ENCODE data around the gene TCTN3. TPM values are rescaled to one million over a fixed set of nuclear protein-coding genes. Genes with fewer than 3 reads are reported as not detected.

Gene TCTN3
- total RNA-seq, 2 experiments from 2014 or later: 19.4 to 20.0 TPM

DNA sequence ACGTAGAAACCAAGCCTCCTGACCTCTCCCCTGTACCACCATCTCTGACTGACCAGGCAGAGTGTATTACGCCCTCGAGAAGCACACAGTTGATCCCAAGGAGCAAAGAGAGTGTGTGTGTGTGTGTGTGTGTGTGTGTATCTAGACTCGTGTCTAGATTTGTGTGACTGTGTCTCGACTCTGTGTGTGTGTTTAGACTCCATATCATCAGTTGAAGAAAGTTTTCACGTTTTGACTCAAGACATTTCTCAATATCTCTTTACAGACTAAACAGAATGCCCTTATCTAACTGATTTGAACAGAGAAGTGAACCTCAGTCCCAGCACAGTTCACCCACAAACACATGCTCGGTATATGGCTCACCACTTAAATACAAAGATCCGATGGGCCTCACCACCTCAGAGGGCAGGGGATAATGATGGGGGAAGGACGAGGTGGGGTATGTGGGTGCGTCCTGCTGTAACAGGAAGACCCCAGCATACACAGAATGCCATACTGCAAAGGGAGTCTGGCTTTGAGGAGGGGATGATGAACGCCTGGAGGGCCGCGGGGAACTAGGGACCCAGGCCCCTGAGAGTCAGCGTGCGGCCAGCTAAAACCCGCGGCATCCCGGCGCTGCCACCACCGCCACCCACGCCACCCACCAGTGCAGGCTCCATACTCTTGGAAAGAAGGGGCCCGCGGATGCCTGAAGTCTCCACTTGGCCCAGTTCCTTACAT, 38.0 kb downstream of the TCTN3 start:
- CTCF ChIA-PET: interaction anchor here (0.6 to 2.3 kb wide), 3 partner anchors 13 to 157 kb away, joined by 3 to 9 read pairs (median 4); partner anchors contain the start of gene TCTN3
- Mint-ChIP-seq H3K4me1 (peaks cover 29% of the 10 kb centered on the region), H3K9me3 (ENCODE audit: low read depth) (peaks cover 15% of the 10 kb centered on the region), H3K4me3 (peak overlapping the region; percentile 94), H3K36me3 (ENCODE audit: low read depth) (peaks cover 41% of the 10 kb centered on the region), H3K27ac (peak overlapping the region; percentile 88), H3K27me3 (no peaks in the 10 kb centered on the region)
- intact Hi-C loops (cut with DNase I, micrococcal nuclease): loop anchor here (1.0 to 5.0 kb wide), 5 partner anchors 38 to 1048 kb away; partner anchors contain the start of genes SORBS1 (in 2 of the 2) and TCTN3 (in 2 of the 2)
- peak; percentile 27 for ATAC-seq
- DNase-seq: peak; percentile 36
- POLR2A ChIA-PET: no interaction called here

- intact Hi-C loops (cut with DNase I, micrococcal nuclease): no loop called here
- CTCF ChIA-PET: interaction anchor here (2.3 kb wide), 1 partner anchor 40 kb away, joined by 9 read pairs; the partner anchor contains the start of gene TCTN3
- peaks cover 52% of the 10 kb centered on the region for H3K36me3 Mint-ChIP-seq (ENCODE audit: low read depth)
Observed at GRCh38 chr10:95653895-95654294, 39.8 kb downstream of the TCTN3 start.

GRCh38 chr10:95651346-95652060, 42.2 kb downstream of the TCTN3 start:
- CTCF ChIA-PET: interaction anchor here (1.1 kb wide), 1 partner anchor 8 kb away, joined by 4 read pairs; no protein-coding TSS in a partner anchor
- Mint-ChIP-seq H3K4me3 (no peak overlapping the region), H3K27ac (no peak overlapping the region), H3K9me3 (ENCODE audit: low read depth) (peaks cover 11% of the 10 kb centered on the region), H3K4me1 (peaks cover 21% of the 10 kb centered on the region), H3K27me3 (no peaks in the 10 kb centered on the region), H3K36me3 (ENCODE audit: low read depth) (peaks cover 66% of the 10 kb centered on the region)
- DNase-seq (peak; percentile 11), ATAC-seq (no peak)
- intact Hi-C loops (cut with DNase I, micrococcal nuclease): no loop called here
- POLR2A ChIA-PET: no interaction called here

More at GRCh38 chr10:95653895-95654294, 39.8 kb downstream of the TCTN3 start:
- H3K4me3 Mint-ChIP-seq: no peak overlapping the region
- POLR2A ChIA-PET: no interaction called here
- peaks cover 31% of the 10 kb centered on the region for H3K4me1 Mint-ChIP-seq
- ATAC-seq (no peak), DNase-seq (no peak)
- peaks cover 15% of the 10 kb centered on the region for H3K9me3 Mint-ChIP-seq (ENCODE audit: low read depth)
- no peaks in the 10 kb centered on the region for H3K27me3 Mint-ChIP-seq
- H3K27ac Mint-ChIP-seq: no peak overlapping the region

GRCh38 chr10:95650232-95650631, 43.5 kb downstream of the TCTN3 start:
- intact Hi-C loops (cut with DNase I, micrococcal nuclease): no loop called here
- CTCF ChIA-PET: interaction anchor here (0.7 kb wide), 1 partner anchor 31 kb away, joined by 4 read pairs; no protein-coding TSS in a partner anchor
- peaks cover 60% of the 10 kb centered on the region for H3K36me3 Mint-ChIP-seq (ENCODE audit: low read depth)

DNA sequence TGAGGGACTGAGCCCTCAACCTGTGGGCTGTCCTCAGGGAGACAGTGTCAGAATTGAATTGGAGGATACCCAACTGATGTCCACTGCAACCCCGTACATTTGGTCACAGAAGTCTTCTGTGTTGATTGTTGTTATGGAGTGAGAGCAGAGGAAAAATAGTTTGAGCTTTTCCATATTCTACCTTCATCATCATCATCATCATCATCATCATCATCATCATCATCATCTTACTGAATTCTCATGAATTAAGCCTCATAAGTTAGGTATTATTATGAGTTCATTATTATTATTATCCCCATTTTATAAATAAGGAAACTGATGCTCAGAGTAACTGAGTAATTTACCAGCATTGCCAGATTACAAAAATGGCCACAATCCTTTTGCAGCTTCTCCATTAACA, 45.6 kb downstream of the TCTN3 start:
- ChIA-PET CTCF (no interaction called here), POLR2A (no interaction called here)
- Mint-ChIP-seq H3K36me3 (ENCODE audit: low read depth) (peaks cover 61% of the 10 kb centered on the region), H3K9me3 (ENCODE audit: low read depth) (peaks cover 11% of the 10 kb centered on the region), H3K27me3 (no peaks in the 10 kb centered on the region), H3K27ac (no peak overlapping the region), H3K4me3 (no peak overlapping the region), H3K4me1 (peaks cover 8% of the 10 kb centered on the region)
- intact Hi-C loops (cut with DNase I, micrococcal nuclease): no loop called here
- ATAC-seq (no peak), DNase-seq (no peak)

More at GRCh38 chr10:95650232-95650631, 43.5 kb downstream of the TCTN3 start:
- ATAC-seq (no peak), DNase-seq (no peak)
- POLR2A ChIA-PET: no interaction called here
- Mint-ChIP-seq H3K9me3 (ENCODE audit: low read depth) (peaks cover 11% of the 10 kb centered on the region), H3K27ac (no peak overlapping the region), H3K27me3 (no peaks in the 10 kb centered on the region), H3K4me3 (no peak overlapping the region), H3K4me1 (peaks cover 15% of the 10 kb centered on the region)

DNA sequence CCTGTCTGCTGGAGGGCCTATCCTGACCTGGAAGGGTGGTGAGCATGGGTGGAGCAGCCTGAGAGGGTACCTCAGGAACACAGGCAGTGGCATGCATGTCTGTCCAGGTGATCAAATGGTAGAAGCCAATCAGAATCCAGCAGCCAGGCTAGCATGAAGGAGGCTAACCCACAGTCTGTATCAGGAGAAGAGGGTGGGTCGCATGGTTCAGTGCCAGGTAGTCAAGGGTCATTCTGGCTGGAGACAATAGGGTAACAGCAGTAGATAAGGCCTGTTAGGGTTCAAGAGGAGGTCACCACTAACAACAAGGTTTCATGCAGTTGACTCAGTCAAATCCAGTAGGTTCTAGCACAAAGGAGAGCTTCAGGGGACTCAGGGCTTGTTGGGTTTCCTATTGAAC, 47.6 kb downstream of the TCTN3 start:
- H3K4me3 Mint-ChIP-seq: no peak overlapping the region
- POLR2A ChIA-PET: no interaction called here
- H3K27me3 Mint-ChIP-seq: no peaks in the 10 kb centered on the region
- H3K9me3 Mint-ChIP-seq (ENCODE audit: low read depth): peaks cover 2% of the 10 kb centered on the region
- no peak overlapping the region for H3K27ac Mint-ChIP-seq
- CTCF ChIA-PET: interaction anchor here (1.9 kb wide), 1 partner anchor 10 kb away, joined by 6 read pairs; no protein-coding TSS in a partner anchor
- peaks cover 2% of the 10 kb centered on the region for H3K4me1 Mint-ChIP-seq
- ATAC-seq (no peak), DNase-seq (no peak)
- peaks cover 52% of the 10 kb centered on the region for H3K36me3 Mint-ChIP-seq (ENCODE audit: low read depth)
- intact Hi-C loops (cut with DNase I, micrococcal nuclease): no loop called here

DNA sequence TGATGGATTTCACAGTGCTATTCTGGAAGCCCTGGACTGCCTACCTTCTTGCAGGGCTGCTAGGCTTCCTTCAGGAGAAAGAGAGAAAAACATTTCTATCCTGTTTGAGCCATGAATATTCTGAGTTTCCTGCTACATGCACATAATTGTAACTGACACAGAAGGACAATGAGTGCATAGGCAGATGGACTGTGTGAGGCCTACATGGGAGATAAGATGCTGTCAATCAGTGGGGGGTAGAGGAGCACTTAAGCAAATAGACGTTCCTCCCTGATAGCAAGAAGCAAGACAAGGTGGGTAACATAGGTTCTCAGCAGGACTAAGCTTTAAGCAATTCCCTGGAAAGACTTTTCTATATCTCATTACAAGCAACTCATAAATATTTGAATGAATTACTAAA, 48.8 kb downstream of the TCTN3 start:
- intact Hi-C loops (cut with DNase I, micrococcal nuclease): no loop called here
- ATAC-seq: no peak
- Mint-ChIP-seq H3K9me3 (ENCODE audit: low read depth) (no peaks in the 10 kb centered on the region), H3K4me1 (no peaks in the 10 kb centered on the region), H3K27ac (no peak overlapping the region), H3K27me3 (no peaks in the 10 kb centered on the region), H3K36me3 (ENCODE audit: low read depth) (peaks cover 45% of the 10 kb centered on the region), H3K4me3 (no peak overlapping the region)
- DNase-seq: no peak
- ChIA-PET CTCF (interaction anchor here (1.5 to 1.9 kb wide), 2 partner anchors 9 to 49 kb away, joined by 3 to 6 read pairs; partner anchors contain the start of gene TCTN3), POLR2A (no interaction called here)

GRCh38 chr10:95640891-95641315, 52.8 kb downstream of the TCTN3 start:
- ChIA-PET POLR2A (no interaction called here), CTCF (interaction anchor here (0.6 to 0.9 kb wide), 2 partner anchors 53 to 69 kb away, joined by 4 to 5 read pairs; partner anchors contain the start of gene TCTN3)
- Mint-ChIP-seq H3K4me3 (no peak overlapping the region), H3K4me1 (no peaks in the 10 kb centered on the region), H3K27ac (no peak overlapping the region), H3K36me3 (ENCODE audit: low read depth) (peaks cover 37% of the 10 kb centered on the region), H3K27me3 (no peaks in the 10 kb centered on the region), H3K9me3 (ENCODE audit: low read depth) (no peaks in the 10 kb centered on the region)
- intact Hi-C loops (cut with DNase I, micrococcal nuclease): no loop called here
- ATAC-seq (no peak), DNase-seq (no peak)

DNA sequence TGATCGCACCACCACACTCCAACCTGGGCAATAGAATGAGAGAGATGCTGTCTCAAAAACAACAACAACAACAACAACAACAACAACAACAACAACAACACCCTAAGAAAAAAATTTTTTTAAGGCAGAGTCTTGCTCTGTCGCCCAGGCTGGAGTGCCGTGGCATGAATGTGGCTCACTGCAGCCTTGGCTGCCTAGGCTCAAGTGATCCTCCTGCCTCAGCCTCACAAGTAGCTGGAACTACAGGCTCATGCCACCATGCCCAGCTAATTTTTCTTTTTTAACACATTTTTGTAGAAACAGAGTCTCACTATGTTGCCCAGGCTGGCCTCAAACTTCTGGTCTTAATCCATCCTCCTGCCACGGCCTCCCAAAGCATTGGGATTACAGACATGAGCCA, 55.8 kb downstream of the TCTN3 start:
- Mint-ChIP-seq H3K4me3 (no peak overlapping the region), H3K4me1 (no peaks in the 10 kb centered on the region), H3K27ac (no peak overlapping the region), H3K9me3 (ENCODE audit: low read depth) (no peaks in the 10 kb centered on the region), H3K36me3 (ENCODE audit: low read depth) (peaks cover 51% of the 10 kb centered on the region), H3K27me3 (no peaks in the 10 kb centered on the region)
- ChIA-PET POLR2A (no interaction called here), CTCF (no interaction called here)
- ATAC-seq: no peak
- DNase-seq: no peak
- intact Hi-C loops (cut with DNase I, micrococcal nuclease): loop anchor here in 1 of 2 experiments (10.0 kb wide), 2 partner anchors 1043 to 1303 kb away; no protein-coding TSS in a partner anchor

DNA sequence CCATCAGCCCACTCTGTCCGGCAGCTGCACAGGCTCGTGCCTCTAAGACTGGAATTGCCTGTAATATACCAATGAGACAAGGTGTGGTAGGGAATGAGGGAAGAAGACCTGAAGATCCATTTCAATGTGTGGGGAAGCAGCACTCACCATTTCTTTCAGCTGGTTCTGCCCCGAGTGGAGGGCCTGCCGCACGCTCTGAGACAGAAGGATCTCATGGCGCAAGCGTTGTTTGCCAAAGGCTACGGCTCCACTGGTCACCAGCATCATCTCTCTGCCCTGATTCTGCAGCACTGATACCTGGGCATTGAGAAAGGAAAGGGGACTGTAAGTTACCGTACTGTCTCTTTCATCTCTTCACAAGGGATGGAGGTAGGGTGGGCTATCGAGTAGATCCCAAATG, 56.6 kb downstream of the TCTN3 start:
- ATAC-seq: no peak
- no peak for DNase-seq
- no peak overlapping the region for H3K4me3 Mint-ChIP-seq
- no peaks in the 10 kb centered on the region for H3K9me3 Mint-ChIP-seq (ENCODE audit: low read depth)
- no peak overlapping the region for H3K27ac Mint-ChIP-seq
- ChIA-PET POLR2A (no interaction called here), CTCF (no interaction called here)
- no peaks in the 10 kb centered on the region for H3K4me1 Mint-ChIP-seq
- H3K27me3 Mint-ChIP-seq: no peaks in the 10 kb centered on the region
- peaks cover 51% of the 10 kb centered on the region for H3K36me3 Mint-ChIP-seq (ENCODE audit: low read depth)
- intact Hi-C loops (cut with DNase I, micrococcal nuclease): loop anchor here in 1 of 2 experiments (10.0 kb wide), 2 partner anchors 1042 to 1302 kb away; no protein-coding TSS in a partner anchor

DNA sequence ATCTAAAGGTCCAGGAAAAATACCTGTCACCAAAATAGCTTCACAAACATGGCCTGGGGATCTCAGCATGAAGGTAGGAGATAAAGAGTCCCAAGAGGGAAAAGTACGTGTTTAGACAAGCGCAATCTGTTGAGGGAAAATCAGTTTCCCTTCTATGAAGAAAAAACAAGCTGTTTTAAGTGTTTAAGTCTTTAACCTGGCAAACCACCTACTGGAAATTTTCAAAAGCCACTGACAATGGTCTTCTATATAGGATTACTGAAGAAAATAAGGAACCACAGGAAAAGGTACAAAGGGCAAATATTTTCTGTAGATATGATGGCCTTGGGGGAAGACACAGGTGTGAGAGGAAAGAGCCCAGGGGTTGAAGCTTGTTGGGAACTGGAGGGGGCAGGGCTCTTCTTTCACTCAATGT, 58.4 kb downstream of the TCTN3 start:
- DNase-seq (no peak), ATAC-seq (no peak)
- POLR2A ChIA-PET: no interaction called here
- H3K4me1 Mint-ChIP-seq: no peaks in the 10 kb centered on the region
- CTCF ChIA-PET: interaction anchor here (1.2 to 1.7 kb wide), 2 partner anchors 10 to 261 kb away, joined by 3 to 6 read pairs; no protein-coding TSS in a partner anchor
- peaks cover 57% of the 10 kb centered on the region for H3K36me3 Mint-ChIP-seq (ENCODE audit: low read depth)
- no peaks in the 10 kb centered on the region for H3K9me3 Mint-ChIP-seq (ENCODE audit: low read depth)
- intact Hi-C loops (cut with DNase I, micrococcal nuclease): loop anchor here in 1 of 2 experiments (10.0 kb wide), 2 partner anchors 1041 to 1301 kb away; no protein-coding TSS in a partner anchor
- H3K27ac Mint-ChIP-seq: no peak overlapping the region
- no peaks in the 10 kb centered on the region for H3K27me3 Mint-ChIP-seq
- no peak overlapping the region for H3K4me3 Mint-ChIP-seq

Measured in activated CD4-positive, alpha-beta T cell treated with anti-CD3 and anti-CD28 coated beads for 36 hours (primary cell).